Pancreas (tissue), 10 donors: Measurements from ENCODE around the gene RAB30. TPM values are rescaled to one million over a fixed set of nuclear protein-coding genes. Genes with fewer than 3 reads are reported as not detected.

Experiments used
- ATAC-seq, 4 donors: fragments of 200-7000 bp; cut with Tn5 transposase; one replicate each; pipeline versions ENCODE4 v1.8.0 to v1.9.1; 2020; ENCODE audit warnings: mild to moderate bottlenecking in 4 of 4, moderate library complexity in 4 of 4
- DNase-seq, 6 donors: peaks; one replicate each; pipeline ENCODE4 v3.0.0-alpha.2; 2020
- FAIRE-seq: peaks from 2 replicates; lab custom pipeline; 2012; peaks lifted over from hg19 to GRCh38; lab: Jason Lieb, UNC
- H3K27ac ChIP-seq, 4 donors: fragments of 200-600 bp; sonication (generic); 1 replicate in 3 of 4; 2 replicates in 1 of 4; pipeline versions ENCODE4 v1.5.0 to v1.8.0; 2020
- H3K27me3 ChIP-seq, 4 donors: fragments of 200-600 bp; one replicate each; pipeline ENCODE4 v1.8.0; 2021
- H3K36me3 ChIP-seq, 3 donors: fragments of 200-600 bp; sonication (generic) in 1 of 3; one replicate each; pipeline versions ENCODE4 v1.5.0 to v1.8.0; 2020 to 2021
- H3K4me1 ChIP-seq, 3 donors: fragments of 200-600 bp; one replicate each; pipeline ENCODE4 v1.8.0; 2021
- H3K4me3 ChIP-seq, 4 donors: fragments of 200-600 bp; sonication (generic) in 2 of 4; one replicate each; pipeline versions ENCODE4 v1.5.0 to v1.8.0; 2020 to 2021
- H3K9me3 ChIP-seq, 4 donors: fragments of 200-600 bp; one replicate each; pipeline ENCODE4 v1.8.0; 2021
- WGBS, 2 donors: extraction: QIAGEN DNeasy Blood & Tissue Kit; methylation state at CpG; one replicate each; pipeline ENCODE4 v1.1.7; 2013; 5-methylcytosine and 5-hydroxymethylcytosine counted together
- intact Hi-C, 3 donors: fragments of 100-400 bp; cut with DNase I; formaldehyde crosslinking; loops; one replicate each; pipeline versions ENCODE4 v1.11.1 to v1.14.2; 2022
- polyA plus RNA-seq, 2 donors: library from polyadenylated mRNA; stranded (reverse); fragments of 200-250 nt; gene quantifications; one replicate each; pipeline ENCODE4 v1.2.3, GENCODE V29; 2013
- total RNA-seq, 6 donors: library from RNA; stranded (reverse); fragmentation: NEBNext Ultra II Directional in 4 of 6; extraction: Animal tissue kit (Norgen Biotek cat#: 25700) in 4 of 6; gene quantifications; one replicate each; pipeline versions ENCODE4 v1.2.1 to v1.2.4, GENCODE V29; 2021 to 2023
- TF ChIP-seq, protein P1 (sequence below), 4 donors: fragments of 200-600 bp; sonication (generic) in 3 of 4; IDR thresholded peaks; one replicate each; pipeline versions ENCODE4 v1.5.0 to v1.8.0; 2021; ENCODE audit warnings: antibody characterized with exemption in 4 of 4
- donor health status: healthy with polysubstance abuse.
- donor health status: DM: no; HTN: no; CAD: no; lungs with moderate emphysema.
- donor health status: DM: no; HTN: no; CAD: no.
- donor health status: control.
- donor health status: control.
- donor health status: Bipolar disorder and iron deficiency.
- donor health status: DM: yes; HTN: yes; CAD: no.
- donor health status: DM: no; HTN: no; CAD: no.
- donor health status: DM: no; HTN: no; CAD: no.
- donor health status: DM: yes; HTN: yes; CAD: no.

The RAB30 gene
- total and polyA plus RNA-seq, 8 donors: 1.0 to 6.7 (median 4.9) TPM

DNA sequence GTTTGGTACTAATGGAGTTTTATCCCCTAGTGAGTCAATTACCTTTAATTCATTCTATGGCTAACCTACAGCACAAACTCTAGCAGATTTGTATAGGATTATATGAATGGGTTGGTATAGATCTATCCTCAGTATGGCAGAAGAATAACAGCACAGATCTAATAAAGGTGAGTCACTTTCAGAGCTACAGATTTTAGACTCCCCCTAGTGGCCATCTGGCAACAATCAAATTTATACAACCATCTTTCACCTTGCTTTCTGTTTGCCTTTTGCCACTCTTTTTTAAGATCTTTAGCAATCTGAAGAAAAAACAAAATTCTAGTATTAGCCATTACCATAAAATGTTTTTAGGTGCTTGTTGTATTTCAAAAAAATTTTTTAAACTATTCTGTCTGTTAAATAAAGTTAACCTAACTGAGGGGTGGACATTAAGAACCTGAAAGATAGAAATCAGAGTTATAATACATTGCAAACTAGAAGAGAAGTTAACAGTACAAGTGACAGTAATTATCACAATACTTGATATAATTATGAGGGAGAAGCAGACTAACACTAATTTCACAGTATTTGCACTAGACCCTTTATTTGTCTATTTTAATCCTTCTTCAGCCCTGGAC lies 144.3 kb downstream of the RAB30 start:
- H3K27ac ChIP-seq: no peak overlapping the region
- peak in 1 of 6 donors; percentile 19 for DNase-seq
- TF ChIP-seq, protein P1, sequence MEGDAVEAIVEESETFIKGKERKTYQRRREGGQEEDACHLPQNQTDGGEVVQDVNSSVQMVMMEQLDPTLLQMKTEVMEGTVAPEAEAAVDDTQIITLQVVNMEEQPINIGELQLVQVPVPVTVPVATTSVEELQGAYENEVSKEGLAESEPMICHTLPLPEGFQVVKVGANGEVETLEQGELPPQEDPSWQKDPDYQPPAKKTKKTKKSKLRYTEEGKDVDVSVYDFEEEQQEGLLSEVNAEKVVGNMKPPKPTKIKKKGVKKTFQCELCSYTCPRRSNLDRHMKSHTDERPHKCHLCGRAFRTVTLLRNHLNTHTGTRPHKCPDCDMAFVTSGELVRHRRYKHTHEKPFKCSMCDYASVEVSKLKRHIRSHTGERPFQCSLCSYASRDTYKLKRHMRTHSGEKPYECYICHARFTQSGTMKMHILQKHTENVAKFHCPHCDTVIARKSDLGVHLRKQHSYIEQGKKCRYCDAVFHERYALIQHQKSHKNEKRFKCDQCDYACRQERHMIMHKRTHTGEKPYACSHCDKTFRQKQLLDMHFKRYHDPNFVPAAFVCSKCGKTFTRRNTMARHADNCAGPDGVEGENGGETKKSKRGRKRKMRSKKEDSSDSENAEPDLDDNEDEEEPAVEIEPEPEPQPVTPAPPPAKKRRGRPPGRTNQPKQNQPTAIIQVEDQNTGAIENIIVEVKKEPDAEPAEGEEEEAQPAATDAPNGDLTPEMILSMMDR (IDR thresholded peaks at IDR 0.05): peak; percentile 46 to 79 (median 68)
- H3K4me3 ChIP-seq: no peak overlapping the region
- intact Hi-C loops: no loop called here
- no peaks in the 10 kb centered on the region for H3K36me3 ChIP-seq
- FAIRE-seq: peak; percentile 93
- H3K4me1 ChIP-seq: no peaks in the 10 kb centered on the region
- no peaks in the 10 kb centered on the region for H3K9me3 ChIP-seq
- no peaks in the 10 kb centered on the region for H3K27me3 ChIP-seq
- ATAC-seq: peak; percentile 70 to 86 (median 84)

DNA sequence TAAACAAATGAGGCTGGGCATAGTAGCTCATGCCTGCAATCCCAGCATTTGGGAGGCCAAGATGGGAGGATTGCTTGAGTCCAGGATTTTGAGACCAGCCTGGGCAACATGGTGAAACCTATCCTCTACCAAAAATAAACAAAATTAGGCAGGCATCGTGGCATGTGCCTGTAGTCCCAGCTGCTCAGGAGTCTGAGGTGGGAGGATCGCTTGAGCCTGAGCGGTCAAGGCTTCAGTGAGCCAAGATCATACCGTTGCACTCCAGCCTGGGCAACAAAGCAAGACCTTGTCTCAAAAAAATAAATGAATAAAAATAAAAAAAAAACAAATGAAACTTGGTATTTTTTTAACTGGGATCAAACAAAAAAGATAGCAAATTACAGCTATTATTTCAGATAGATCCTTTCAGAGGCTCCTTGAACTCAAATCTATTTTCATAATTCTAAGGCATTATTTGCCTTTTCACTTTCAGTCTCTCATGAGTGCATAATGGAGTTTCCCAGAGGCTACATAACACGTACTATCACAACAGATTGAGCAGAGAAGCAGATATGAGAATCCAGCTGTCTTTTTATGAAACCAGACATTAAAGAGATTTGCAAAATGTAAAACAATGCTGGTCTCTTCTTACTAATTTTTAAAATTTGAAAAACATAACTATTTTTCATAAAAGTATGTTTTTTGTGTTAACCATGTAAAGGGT lies 147.0 kb downstream of the RAB30 start:
- WGBS, 2 donors: 87 to 92% methylated on average over 5 of the region's 5 CpGs
- Histone ChIP-seq H3K27me3 (no peaks in the 10 kb centered on the region), H3K4me1 (no peaks in the 10 kb centered on the region), H3K9me3 (no peaks in the 10 kb centered on the region), H3K36me3 (no peaks in the 10 kb centered on the region), H3K4me3 (no peak overlapping the region), H3K27ac (no peak overlapping the region)
- DNase-seq: no peak
- no peak for ATAC-seq
- TF ChIP-seq, protein P1 (IDR thresholded peaks at IDR 0.05): no peak
- FAIRE-seq: no peak
- intact Hi-C loops: no loop called here

Other genes starting within 250 kb of the RAB30 start
- gene PRCP, start 171.5 kb downstream of the RAB30 start, total RNA-seq: 10 to 100 TPM; 15.3 to 37.8 (median 22.3) TPM
- gene PRCP, start 171.5 kb downstream of the RAB30 start, polyA plus RNA-seq: 10 to 100 TPM in 1 of 2 donors, 1 to 10 TPM in 1; 7.9 to 24.7 TPM
- under 1 TPM in 5 of 6 donors, not detected in 1; 0.16 to 0.89 (median 0.46) TPM for gene DDIAS, start 170.2 kb downstream of the RAB30 start, total RNA-seq
- gene DDIAS, start 170.2 kb downstream of the RAB30 start, polyA plus RNA-seq: under 1 TPM; 0.11 to 0.33 TPM
- 10 to 100 TPM; 18.4 to 34.3 (median 25.3) TPM for gene PCF11, start 85.2 kb upstream of the RAB30 start, total RNA-seq
- 10 to 100 TPM; 23.5 to 31.2 TPM for gene PCF11, start 85.2 kb upstream of the RAB30 start, polyA plus RNA-seq
- 1 to 10 TPM; 4.1 to 8.1 (median 5.3) TPM for gene ANKRD42, start 121.8 kb upstream of the RAB30 start, total RNA-seq
- gene ANKRD42, start 121.8 kb upstream of the RAB30 start, polyA plus RNA-seq: 1 to 10 TPM; 3.5 to 5.4 TPM
- 10 to 100 TPM; 12.1 to 25.1 (median 14.9) TPM for gene CCDC90B, start 214.5 kb upstream of the RAB30 start, total RNA-seq
- gene CCDC90B, start 214.5 kb upstream of the RAB30 start, polyA plus RNA-seq: 10 to 100 TPM; 16.5 to 19.5 TPM